Smooth muscle cell (in vitro differentiated cells): ENCODE data around the gene VAV2. TPM values are rescaled to one million over a fixed set of nuclear protein-coding genes. Genes with fewer than 3 reads are reported as not detected.

Experiments used
- DNase-seq: peaks from one replicate; lab custom pipeline; 2025; ENCODE audit not compliant: unreplicated experiment; lab: John Stamatoyannopoulos, UW
- H2AFZ ChIP-seq: fragments of 200-600 bp; sonication (generic); 2 replicates; pipeline ENCODE4 v1.6.0; 2016; ENCODE audit warnings: antibody characterized with exemption, low read depth, mild to moderate bottlenecking
- H3F3A ChIP-seq: fragments of 200-600 bp; sonication (generic); 2 replicates; pipeline ENCODE4 v1.6.0; 2017; ENCODE audit warnings: antibody characterized with exemption, low read depth
- H3K27ac ChIP-seq: fragments of 200-600 bp; sonication (generic); 2 replicates; pipeline ENCODE4 v1.5.1; 2016; ENCODE audit warnings: low read depth, mild to moderate bottlenecking
- H3K27me3 ChIP-seq: fragments of 200-600 bp; sonication (generic); 2 replicates; pipeline ENCODE4 v1.6.1; 2016; ENCODE audit warnings: low read depth, mild to moderate bottlenecking
- H3K36me3 ChIP-seq: fragments of 200-600 bp; sonication (generic); 2 replicates; pipeline ENCODE4 v1.5.1; 2016; ENCODE audit warnings: low read depth
- H3K4me1 ChIP-seq: fragments of 200-600 bp; sonication (generic); 2 replicates; pipeline ENCODE4 v1.5.1; 2016; ENCODE audit warnings: low read depth
- H3K4me2 ChIP-seq: fragments of 200-600 bp; sonication (generic); 2 replicates; pipeline ENCODE4 v1.6.0; 2016; ENCODE audit warnings: mild to moderate bottlenecking
- H3K4me3 ChIP-seq: fragments of 200-600 bp; sonication (generic); 2 replicates; pipeline ENCODE4 v1.5.1; 2016; ENCODE audit warnings: mild to moderate bottlenecking
- H3K79me2 ChIP-seq: fragments of 200-600 bp; sonication (generic); 2 replicates; pipeline ENCODE4 v1.6.0; 2016; ENCODE audit warnings: low read depth, mild to moderate bottlenecking
- H3K9ac ChIP-seq: fragments of 200-600 bp; sonication (generic); 2 replicates; pipeline ENCODE4 v1.6.0; 2016; ENCODE audit warnings: low read depth
- H3K9me3 ChIP-seq: fragments of 200-600 bp; sonication (generic); replicated peaks from 2 replicates; pipeline ENCODE4 v1.5.1; 2016; ENCODE audit warnings: low read depth
- H4K20me1 ChIP-seq: fragments of 200-600 bp; sonication (generic); 2 replicates; pipeline ENCODE4 v1.6.0; 2016; ENCODE audit warnings: low read depth
- CTCF ChIP-seq: fragments of 200-600 bp; sonication (generic); IDR thresholded peaks from 2 replicates; pipeline ENCODE4 v1.5.1; 2017; ENCODE audit warnings: borderline replicate concordance, mild to moderate bottlenecking, antibody characterized with exemption; ENCODE audit not compliant: insufficient read depth, poor library complexity, severe bottlenecking
- WGBS: methylation state at CpG from one replicate; pipeline ENCODE4 v1.1.7; 2016; ENCODE audit warnings: low lambda C conversion rate; 5-methylcytosine and 5-hydroxymethylcytosine counted together
- polyA plus RNA-seq: library from polyadenylated mRNA; unstranded; fragments of >200 nt; fragmentation: Nextera tagmentation; extraction: Ambion mirVana; gene quantifications from 2 replicates; pipeline ENCODE4 v1.2.1, GENCODE V29; 2016
- total RNA-seq: library from RNA; depleted of rRNA; stranded (reverse); fragments of >200 nt; gene quantifications from 2 replicates; pipeline ENCODE4 v1.2.3, GENCODE V29; 2014

Gene VAV2
- total and polyA plus RNA-seq, 2 experiments from 2014 or later: 26.2 to 35.3 TPM

- H2AFZ ChIP-seq: no peak overlapping the region
- H3K36me3 ChIP-seq: peaks cover 3% of the 10 kb centered on the region
- H4K20me1 ChIP-seq: peaks cover 17% of the 10 kb centered on the region
- no peak for DNase-seq
- H3K4me2 ChIP-seq: no peak overlapping the region
- WGBS: 99% methylated on average over 17 of the region's 17 CpGs
- no peak overlapping the region for H3K4me3 ChIP-seq
- H3K27ac ChIP-seq: no peak overlapping the region
- TF ChIP-seq CTCF: no peak
- no peaks in the 10 kb centered on the region for H3F3A ChIP-seq
- H3K27me3 ChIP-seq: no peaks in the 10 kb centered on the region
- no peaks in the 10 kb centered on the region for H3K4me1 ChIP-seq
- no peaks in the 10 kb centered on the region for H3K79me2 ChIP-seq
- no peak overlapping the region for H3K9ac ChIP-seq
- no peaks in the 10 kb centered on the region for H3K9me3 ChIP-seq
Observed at GRCh38 chr9:134040176-134040565, 48.0 kb upstream of the VAV2 start.

GRCh38 chr9:134039386-134040175, 47.5 kb upstream of the VAV2 start:
- H3K9ac ChIP-seq: no peak overlapping the region
- 96% methylated on average over 20 of the region's 20 CpGs for WGBS
- H3F3A ChIP-seq: no peaks in the 10 kb centered on the region
- TF ChIP-seq CTCF: no peak
- H3K36me3 ChIP-seq: peaks cover 3% of the 10 kb centered on the region
- H2AFZ ChIP-seq: no peak overlapping the region
- H3K79me2 ChIP-seq: no peaks in the 10 kb centered on the region
- H3K27ac ChIP-seq: no peak overlapping the region
- peaks cover 14% of the 10 kb centered on the region for H4K20me1 ChIP-seq
- no peak for DNase-seq
- no peak overlapping the region for H3K4me2 ChIP-seq
- H3K4me1 ChIP-seq: no peaks in the 10 kb centered on the region
- H3K27me3 ChIP-seq: no peaks in the 10 kb centered on the region
- no peaks in the 10 kb centered on the region for H3K9me3 ChIP-seq
- H3K4me3 ChIP-seq: no peak overlapping the region

- no peak overlapping the region for H3K4me2 ChIP-seq
Observed at GRCh38 chr9:134037641-134038040, 45.5 kb upstream of the VAV2 start.

More at GRCh38 chr9:134037641-134038040, 45.5 kb upstream of the VAV2 start:
- Histone ChIP-seq H3K4me1 (no peaks in the 10 kb centered on the region), H2AFZ (no peak overlapping the region), H3K4me3 (no peak overlapping the region), H3K9ac (no peak overlapping the region), H3K9me3 (no peaks in the 10 kb centered on the region), H3K36me3 (peaks cover 3% of the 10 kb centered on the region), H3K27me3 (no peaks in the 10 kb centered on the region), H4K20me1 (no peaks in the 10 kb centered on the region), H3K27ac (no peak overlapping the region), H3K79me2 (no peaks in the 10 kb centered on the region), H3F3A (no peaks in the 10 kb centered on the region)
- no peak for TF ChIP-seq CTCF
- 98% methylated on average over 2 of the region's 2 CpGs for WGBS
- DNase-seq: no peak
